HCT116 (cell line): ENCODE data around the gene PAK1.

Experiments
- CTCF ChIP-seq, 3 experiments: fragments of 200-600 bp in 1 of 3; sonication (generic) in 1 of 3; IDR thresholded peaks in 2 of 3; conservative IDR thresholded peaks in 1 of 3; 2 replicates each; pipeline ENCODE4 v1.5.1; 2012 to 2017; ENCODE audit warnings: low read depth in 2 of 3, low read length in 2 of 3, antibody characterized with exemption in 1 of 3, borderline replicate concordance in 1 of 3, control low read depth in 1 of 3, mild to moderate bottlenecking in 1 of 3, mixed read lengths in 1 of 3, mixed run types in 1 of 3, moderate library complexity in 1 of 3; ENCODE audit not compliant: insufficient read depth in 1 of 3
- POLR2A ChIP-seq: IDR thresholded peaks from 2 replicates; pipeline ENCODE4 v1.7.0; 2011; ENCODE audit warnings: borderline replicate concordance; ENCODE audit not compliant: insufficient read depth, insufficient read length; ENCODE audit errors: extremely low read depth

DNA sequence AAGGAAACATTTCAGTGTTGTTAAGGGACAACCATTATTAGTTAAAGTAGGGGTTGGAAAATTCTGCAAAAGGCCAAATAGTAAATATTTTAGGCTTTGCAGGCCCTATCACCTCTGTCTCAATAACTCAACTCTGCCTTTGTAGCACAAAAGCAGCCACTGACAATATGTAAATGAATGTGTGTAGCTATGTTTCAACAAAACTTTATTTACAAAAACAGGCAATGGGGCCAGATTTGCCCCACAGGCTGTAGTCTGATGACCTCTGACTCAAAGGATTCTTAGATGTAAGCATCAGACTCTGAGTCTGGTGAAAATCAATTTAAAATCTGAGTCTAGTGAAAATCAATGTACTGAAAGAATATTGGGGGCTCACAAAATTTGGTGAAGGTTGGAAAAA, 50.3 kb downstream of the PAK1 start:
- TF ChIP-seq CTCF (IDR thresholded peaks at IDR 0.05 in 2 of 3, conservative IDR thresholded peaks at IDR 0.05 in 1 of 3; ENCODE audit: borderline replicate concordance in 1 of 3, insufficient read depth in 1 of 3, low read depth in 2 of 3, low read length in 2 of 3) = no peak
- TF ChIP-seq POLR2A = no peak
